ENCODE data around the gene SCAF4. TPM values are rescaled to one million over a fixed set of nuclear protein-coding genes. Genes with fewer than 3 reads are reported as not detected.

SCAF4 gene
- total RNA-seq, 5 donors from 2014 or later (not counting 1 experiment from before 2014, with no cell fraction given): 57.5 to 71.9 (median 62.4) TPM

GRCh38 chr21:31713115-31713514 is 18.8 kb downstream of the SCAF4 start:
- Histone ChIP-seq H3K4me3 (ENCODE audit: control insufficient read depth in 1 of 2, extremely low read depth in 1 of 2, low read length in 1 of 2) (no peak overlapping the region), H3K36me3 (ENCODE audit: control insufficient read depth in 2 of 2, extremely low read depth in 1 of 2, insufficient read depth in 1 of 2, low read length in 1 of 2) (no peaks in the 10 kb centered on the region), H3K9me3 (no peaks in the 10 kb centered on the region), H3K4me1 (ENCODE audit: control insufficient read depth in 1 of 2, extremely low read depth in 1 of 2, insufficient read depth in 2 of 2, low read length in 2 of 2) (peaks cover 0 to 4% of the 10 kb centered on the region in 2 experiments), H3K27ac (ENCODE audit: low read length) (no peak overlapping the region), H3K27me3 (replicated peaks in 1 of 2; ENCODE audit: control insufficient read depth in 2 of 2, extremely low read depth in 1 of 2, insufficient read depth in 2 of 2, low read length in 1 of 2) (no peaks in the 10 kb centered on the region)
- WGBS (ENCODE audit: insufficient coverage): no CpG with 5 or more reads among the region's 3 CpGs
- ChIA-PET POLR2A (no interaction called here), CTCF (interaction anchor here in 1 of 2 donors (0.7 kb wide), 1 partner anchor 21 kb away, joined by 9 read pairs; no protein-coding TSS in a partner anchor)
- H3K9me3 Mint-ChIP-seq: no peaks in the 10 kb centered on the region
- peaks cover 71 to 93% (median 90%) of the 10 kb centered on the region in 3 donors for H3K4me1 Mint-ChIP-seq
- no peak overlapping the region for H3K4me3 Mint-ChIP-seq
- no peak for ATAC-seq (replicated peaks in 1 of 4)
- no peak overlapping the region for H3K27ac Mint-ChIP-seq
- H3K36me3 Mint-ChIP-seq: no peaks in the 10 kb centered on the region
- no peak for DNase-seq
- H3K27me3 Mint-ChIP-seq: no peaks in the 10 kb centered on the region

GRCh38 chr21:31711745-31712285 is 20.1 kb downstream of the SCAF4 start:
- no peak for ATAC-seq (replicated peaks in 1 of 4)

GRCh38 chr21:31711326-31711725 is 20.6 kb downstream of the SCAF4 start:
- Histone ChIP-seq H3K4me3 (ENCODE audit: control insufficient read depth in 1 of 2, extremely low read depth in 1 of 2, low read length in 1 of 2) (no peak overlapping the region), H3K36me3 (ENCODE audit: control insufficient read depth in 2 of 2, extremely low read depth in 1 of 2, insufficient read depth in 1 of 2, low read length in 1 of 2) (no peaks in the 10 kb centered on the region), H3K27me3 (replicated peaks in 1 of 2; ENCODE audit: control insufficient read depth in 2 of 2, extremely low read depth in 1 of 2, insufficient read depth in 2 of 2, low read length in 1 of 2) (no peaks in the 10 kb centered on the region), H3K27ac (ENCODE audit: low read length) (no peak overlapping the region), H3K9me3 (no peaks in the 10 kb centered on the region), H3K4me1 (ENCODE audit: control insufficient read depth in 1 of 2, extremely low read depth in 1 of 2, insufficient read depth in 2 of 2, low read length in 2 of 2) (peaks cover 1 to 2% of the 10 kb centered on the region in 2 experiments)
- no peaks in the 10 kb centered on the region for H3K27me3 Mint-ChIP-seq
- ATAC-seq (replicated peaks in 1 of 4) (no peak), DNase-seq (no peak)
- H3K4me1 Mint-ChIP-seq: peaks cover 74 to 95% (median 93%) of the 10 kb centered on the region in 3 donors
- H3K4me3 Mint-ChIP-seq: no peak overlapping the region
- POLR2A ChIA-PET: no interaction called here
- H3K36me3 Mint-ChIP-seq: peaks cover 4% of the 10 kb centered on the region
- no peak overlapping the region for H3K27ac Mint-ChIP-seq
- WGBS (ENCODE audit: insufficient coverage): no CpG with 5 or more reads among the region's 1 CpG
- CTCF ChIA-PET: no interaction called here
- H3K9me3 Mint-ChIP-seq: no peaks in the 10 kb centered on the region

More at GRCh38 chr21:31711745-31712285, 20.1 kb downstream of the SCAF4 start:
- ChIA-PET POLR2A (no interaction called here), CTCF (no interaction called here)
- Histone ChIP-seq H3K9me3 (no peaks in the 10 kb centered on the region), H3K4me3 (ENCODE audit: control insufficient read depth in 1 of 2, extremely low read depth in 1 of 2, low read length in 1 of 2) (no peak overlapping the region), H3K36me3 (ENCODE audit: control insufficient read depth in 2 of 2, extremely low read depth in 1 of 2, insufficient read depth in 1 of 2, low read length in 1 of 2) (no peaks in the 10 kb centered on the region), H3K27me3 (replicated peaks in 1 of 2; ENCODE audit: control insufficient read depth in 2 of 2, extremely low read depth in 1 of 2, insufficient read depth in 2 of 2, low read length in 1 of 2) (no peaks in the 10 kb centered on the region), H3K4me1 (ENCODE audit: control insufficient read depth in 1 of 2, extremely low read depth in 1 of 2, insufficient read depth in 2 of 2, low read length in 2 of 2) (peaks cover 0 to 2% of the 10 kb centered on the region in 2 experiments), H3K27ac (ENCODE audit: low read length) (no peak overlapping the region)
- H3K4me1 Mint-ChIP-seq: peaks cover 74 to 95% (median 93%) of the 10 kb centered on the region in 3 donors
- H3K9me3 Mint-ChIP-seq: no peaks in the 10 kb centered on the region
- H3K4me3 Mint-ChIP-seq: no peak overlapping the region
- WGBS (ENCODE audit: insufficient coverage): no CpG with 5 or more reads among the region's 1 CpG
- no peaks in the 10 kb centered on the region for H3K27me3 Mint-ChIP-seq
- no peak for DNase-seq
- H3K36me3 Mint-ChIP-seq: no peaks in the 10 kb centered on the region
- peak overlapping the region in 1 of 2 donors; percentile 1 for H3K27ac Mint-ChIP-seq

GRCh38 chr21:31710586-31710985 is 21.3 kb downstream of the SCAF4 start:
- no peak for DNase-seq
- H3K4me3 ChIP-seq (ENCODE audit: control insufficient read depth in 1 of 2, extremely low read depth in 1 of 2, low read length in 1 of 2): no peak overlapping the region
- H3K9me3 ChIP-seq: no peaks in the 10 kb centered on the region
- no peak overlapping the region for H3K27ac ChIP-seq (ENCODE audit: low read length)
- Mint-ChIP-seq H3K4me3 (peak overlapping the region in 1 of 3 donors; percentile 27), H3K9me3 (no peaks in the 10 kb centered on the region), H3K4me1 (peaks cover 69 to 90% (median 87%) of the 10 kb centered on the region in 3 donors), H3K36me3 (peaks cover 4% of the 10 kb centered on the region), H3K27ac (peak overlapping the region; percentile 12 to 31), H3K27me3 (no peaks in the 10 kb centered on the region)
- POLR2A ChIA-PET: no interaction called here
- no CpG with 5 or more reads among the region's 1 CpG for WGBS (ENCODE audit: insufficient coverage)
- H3K4me1 ChIP-seq (ENCODE audit: control insufficient read depth in 1 of 2, extremely low read depth in 1 of 2, insufficient read depth in 2 of 2, low read length in 2 of 2): peaks cover 2 to 3% of the 10 kb centered on the region in 2 experiments
- CTCF ChIA-PET: no interaction called here
- no peaks in the 10 kb centered on the region for H3K36me3 ChIP-seq (ENCODE audit: control insufficient read depth in 2 of 2, extremely low read depth in 1 of 2, insufficient read depth in 1 of 2, low read length in 1 of 2)
- no peak for ATAC-seq (replicated peaks in 1 of 4)
- H3K27me3 ChIP-seq (replicated peaks in 1 of 2; ENCODE audit: control insufficient read depth in 2 of 2, extremely low read depth in 1 of 2, insufficient read depth in 2 of 2, low read length in 1 of 2): no peaks in the 10 kb centered on the region

- 88% methylated on average over 1 of the region's 1 CpG for WGBS (ENCODE audit: insufficient coverage)
- DNase-seq: no peak
- H3K36me3 ChIP-seq (ENCODE audit: control insufficient read depth in 2 of 2, extremely low read depth in 1 of 2, insufficient read depth in 1 of 2, low read length in 1 of 2): peaks cover 0 to 3% of the 10 kb centered on the region in 2 donors
- CTCF ChIA-PET: no interaction called here
- H3K9me3 Mint-ChIP-seq: no peaks in the 10 kb centered on the region
- no peaks in the 10 kb centered on the region for H3K27me3 Mint-ChIP-seq
- peak overlapping the region in 1 of 2 donors; percentile 68 for H3K27ac Mint-ChIP-seq
- POLR2A ChIA-PET: no interaction called here
- no peak overlapping the region for H3K27ac ChIP-seq (ENCODE audit: low read length)
- ATAC-seq (replicated peaks in 1 of 4): no peak
- H3K4me1 Mint-ChIP-seq: peaks cover 54 to 76% (median 73%) of the 10 kb centered on the region in 3 donors
- no peak overlapping the region for H3K4me3 ChIP-seq (ENCODE audit: control insufficient read depth in 1 of 2, extremely low read depth in 1 of 2, low read length in 1 of 2)
- no peaks in the 10 kb centered on the region for H3K27me3 ChIP-seq (replicated peaks in 1 of 2; ENCODE audit: control insufficient read depth in 2 of 2, extremely low read depth in 1 of 2, insufficient read depth in 2 of 2, low read length in 1 of 2)
- no peaks in the 10 kb centered on the region for H3K9me3 ChIP-seq
- peaks cover 11% of the 10 kb centered on the region for H3K36me3 Mint-ChIP-seq
- no peak overlapping the region for H3K4me3 Mint-ChIP-seq
- peaks cover 0 to 3% of the 10 kb centered on the region in 2 experiments for H3K4me1 ChIP-seq (ENCODE audit: control insufficient read depth in 1 of 2, extremely low read depth in 1 of 2, insufficient read depth in 2 of 2, low read length in 2 of 2)
These were observed 23.4 kb downstream of the SCAF4 start for GRCh38 chr21:31708541-31708940.

- Histone ChIP-seq H3K4me1 (ENCODE audit: control insufficient read depth in 1 of 2, extremely low read depth in 1 of 2, insufficient read depth in 2 of 2, low read length in 2 of 2) (peaks cover 0 to 3% of the 10 kb centered on the region in 2 experiments), H3K27me3 (replicated peaks in 1 of 2; ENCODE audit: control insufficient read depth in 2 of 2, extremely low read depth in 1 of 2, insufficient read depth in 2 of 2, low read length in 1 of 2) (no peaks in the 10 kb centered on the region), H3K36me3 (ENCODE audit: control insufficient read depth in 2 of 2, extremely low read depth in 1 of 2, insufficient read depth in 1 of 2, low read length in 1 of 2) (peaks cover 0 to 8% of the 10 kb centered on the region in 2 donors), H3K27ac (ENCODE audit: low read length) (no peak overlapping the region), H3K4me3 (ENCODE audit: control insufficient read depth in 1 of 2, extremely low read depth in 1 of 2, low read length in 1 of 2) (no peak overlapping the region), H3K9me3 (no peaks in the 10 kb centered on the region)
- DNase-seq (no peak), ATAC-seq (replicated peaks in 1 of 4) (no peak)
- H3K9me3 Mint-ChIP-seq: no peaks in the 10 kb centered on the region
- H3K27me3 Mint-ChIP-seq: no peaks in the 10 kb centered on the region
- peaks cover 44 to 65% (median 64%) of the 10 kb centered on the region in 3 donors for H3K4me1 Mint-ChIP-seq
- CTCF ChIA-PET: no interaction called here
- POLR2A ChIA-PET: no interaction called here
- no peak overlapping the region for H3K4me3 Mint-ChIP-seq
- H3K36me3 Mint-ChIP-seq: peaks cover 17% of the 10 kb centered on the region
- peak overlapping the region in 1 of 2 donors; percentile 41 for H3K27ac Mint-ChIP-seq
These were observed 24.4 kb downstream of the SCAF4 start for GRCh38 chr21:31707499-31707898.
